Neural progenitor cell (in vitro differentiated cells): Measurements from ENCODE around the gene RNF150. TPM values are rescaled to one million over a fixed set of nuclear protein-coding genes. Genes with fewer than 3 reads are reported as not detected.

ENCODE experiments used
- DNase-seq: peaks from one replicate; pipeline ENCODE4 v3.0.0-alpha.2; 2016; ENCODE audit warnings: low spot score
- H2AFZ ChIP-seq: fragments of 200-600 bp; sonication (generic); replicated peaks from 2 replicates; pipeline ENCODE4 v1.6.1; 2016; ENCODE audit warnings: antibody characterized with exemption
- H3F3A ChIP-seq: fragments of 200-600 bp; sonication (generic); 2 replicates; pipeline ENCODE4 v1.6.1; 2016; ENCODE audit warnings: antibody characterized with exemption, low read depth
- H3K27ac ChIP-seq: fragments of 200-600 bp; sonication (generic); 2 replicates; pipeline ENCODE4 v1.5.1; 2016; ENCODE audit warnings: mild to moderate bottlenecking
- H3K27me3 ChIP-seq: fragments of 200-600 bp; sonication (generic); 2 replicates; pipeline ENCODE4 v1.6.1; 2016; ENCODE audit warnings: mild to moderate bottlenecking, moderate library complexity
- H3K36me3 ChIP-seq: fragments of 200-600 bp; sonication (generic); 2 replicates; pipeline ENCODE4 v1.5.1; 2016
- H3K4me1 ChIP-seq: fragments of 200-600 bp; sonication (generic); 2 replicates; pipeline ENCODE4 v1.6.1; 2016; ENCODE audit warnings: mixed run types
- H3K4me2 ChIP-seq: fragments of 200-600 bp; sonication (generic); 2 replicates; pipeline ENCODE4 v1.6.1; 2016
- H3K4me3 ChIP-seq: fragments of 200-600 bp; sonication (generic); 2 replicates; pipeline ENCODE4 v1.5.1; 2016
- H3K79me2 ChIP-seq: fragments of 200-600 bp; sonication (generic); 2 replicates; pipeline ENCODE4 v1.6.1; 2016; ENCODE audit warnings: low read depth
- H3K9ac ChIP-seq: fragments of 200-600 bp; sonication (generic); 2 replicates; pipeline ENCODE4 v1.6.1; 2016
- H3K9me3 ChIP-seq: fragments of 200-600 bp; sonication (generic); 2 replicates; pipeline ENCODE4 v1.5.1; 2016; ENCODE audit warnings: low read depth
- H4K20me1 ChIP-seq: fragments of 200-600 bp; sonication (generic); 2 replicates; pipeline ENCODE4 v1.6.1; 2016; ENCODE audit warnings: low read depth
- H3K27ac Mint-ChIP-seq: 3 replicates; pipeline ENCODE4 v1.8.0; 2021; ENCODE audit warnings: mixed read lengths
- H3K27me3 Mint-ChIP-seq: 2 replicates; pipeline ENCODE4 v1.8.0; 2022; ENCODE audit warnings: low read depth, mild to moderate bottlenecking, inconsistent platforms, moderate library complexity, mixed read lengths; ENCODE audit not compliant: insufficient read depth
- H3K36me3 Mint-ChIP-seq: 3 replicates; pipeline ENCODE4 v1.8.0; 2021; ENCODE audit warnings: mixed read lengths
- H3K4me1 Mint-ChIP-seq: 3 replicates; pipeline ENCODE4 v1.8.0; 2021; ENCODE audit warnings: mixed read lengths
- H3K4me3 Mint-ChIP-seq: 3 replicates; pipeline ENCODE4 v1.8.0; 2021; ENCODE audit warnings: mild to moderate bottlenecking, moderate library complexity, mixed read lengths
- H3K9me3 Mint-ChIP-seq: 3 replicates; pipeline ENCODE4 v1.8.0; 2020; ENCODE audit warnings: mixed read lengths
- CTCF ChIP-seq: fragments of 200-600 bp; sonication (generic); IDR thresholded peaks from 2 replicates; pipeline ENCODE4 v1.5.1; 2017; ENCODE audit warnings: antibody characterized with exemption, mild to moderate bottlenecking
- EZH2 ChIP-seq: fragments of 200-600 bp; sonication (generic); IDR thresholded peaks from 2 replicates; pipeline ENCODE4 v1.6.1; 2017; ENCODE audit warnings: antibody characterized with exemption, mild to moderate bottlenecking, moderate library complexity
- EZH2phosphoT487 ChIP-seq: fragments of 200-600 bp; sonication (generic); IDR thresholded peaks from 2 replicates; pipeline ENCODE4 v1.6.1; 2017; ENCODE audit warnings: antibody characterized with exemption
- total RNA-seq: library from RNA; depleted of rRNA; stranded (reverse); fragments of >200 nt; gene quantifications from 2 replicates; pipeline ENCODE4 v1.2.3, GENCODE V29; 2015; ENCODE audit warnings: low replicate concordance

RNF150 gene
- total RNA-seq, 1 donor from 2014 or later: 1.4 TPM

- Mint-ChIP-seq H3K27me3 (no peaks in the 10 kb centered on the region), H3K4me1 (peaks cover 2% of the 10 kb centered on the region), H3K9me3 (no peaks in the 10 kb centered on the region), H3K4me3 (no peak overlapping the region), H3K36me3 (peaks cover 5% of the 10 kb centered on the region), H3K27ac (no peak overlapping the region)
- no peak overlapping the region for H3K9ac ChIP-seq
- H3K4me3 ChIP-seq: no peak overlapping the region
- H3K27ac ChIP-seq: no peak overlapping the region
- no peaks in the 10 kb centered on the region for H3K4me1 ChIP-seq
- no peaks in the 10 kb centered on the region for H3K9me3 ChIP-seq
- H4K20me1 ChIP-seq: no peaks in the 10 kb centered on the region
- H3K79me2 ChIP-seq: no peaks in the 10 kb centered on the region
- no peaks in the 10 kb centered on the region for H3K36me3 ChIP-seq
- no peaks in the 10 kb centered on the region for H3K27me3 ChIP-seq
- H3K4me2 ChIP-seq: no peak overlapping the region
- no peak overlapping the region for H2AFZ ChIP-seq
- no peak for DNase-seq
- TF ChIP-seq CTCF (no peak), EZH2 (no peak), EZH2phosphoT487 (no peak)
- H3F3A ChIP-seq: no peaks in the 10 kb centered on the region
These were observed 206.6 kb downstream of the RNF150 start for GRCh38 chr4:140926672-140927071.

GRCh38 chr4:140925417-140925816 lies 207.9 kb downstream of the RNF150 start:
- H3K27me3 ChIP-seq: no peaks in the 10 kb centered on the region
- H2AFZ ChIP-seq: no peak overlapping the region
- H4K20me1 ChIP-seq: no peaks in the 10 kb centered on the region
- no peak for DNase-seq
- no peaks in the 10 kb centered on the region for H3K9me3 ChIP-seq
- no peak overlapping the region for H3K9ac ChIP-seq
- no peaks in the 10 kb centered on the region for H3K4me1 ChIP-seq
- H3K79me2 ChIP-seq: no peaks in the 10 kb centered on the region
- Mint-ChIP-seq H3K4me3 (no peak overlapping the region), H3K4me1 (peaks cover 2% of the 10 kb centered on the region), H3K27ac (no peak overlapping the region), H3K9me3 (no peaks in the 10 kb centered on the region), H3K36me3 (peaks cover 3% of the 10 kb centered on the region), H3K27me3 (no peaks in the 10 kb centered on the region)
- no peak overlapping the region for H3K4me2 ChIP-seq
- H3K4me3 ChIP-seq: no peak overlapping the region
- H3F3A ChIP-seq: no peaks in the 10 kb centered on the region
- no peak overlapping the region for H3K27ac ChIP-seq
- no peaks in the 10 kb centered on the region for H3K36me3 ChIP-seq
- no peak for TF ChIP-seq EZH2phosphoT487
- no peak for TF ChIP-seq CTCF
- no peak for TF ChIP-seq EZH2

- Histone ChIP-seq H3K9me3 (no peaks in the 10 kb centered on the region), H3K27me3 (no peaks in the 10 kb centered on the region), H3K79me2 (no peaks in the 10 kb centered on the region), H3K4me2 (no peak overlapping the region), H3K4me3 (no peak overlapping the region), H3F3A (no peaks in the 10 kb centered on the region), H3K9ac (no peak overlapping the region), H4K20me1 (no peaks in the 10 kb centered on the region), H3K36me3 (no peaks in the 10 kb centered on the region), H3K4me1 (no peaks in the 10 kb centered on the region), H3K27ac (no peak overlapping the region), H2AFZ (no peak overlapping the region)
- TF ChIP-seq EZH2phosphoT487: no peak
- H3K4me1 Mint-ChIP-seq: peaks cover 2% of the 10 kb centered on the region
- DNase-seq: no peak
- no peak overlapping the region for H3K27ac Mint-ChIP-seq
- no peak overlapping the region for H3K4me3 Mint-ChIP-seq
- no peaks in the 10 kb centered on the region for H3K9me3 Mint-ChIP-seq
- no peaks in the 10 kb centered on the region for H3K27me3 Mint-ChIP-seq
- peaks cover 3% of the 10 kb centered on the region for H3K36me3 Mint-ChIP-seq
These were observed 208.4 kb downstream of the RNF150 start for GRCh38 chr4:140924761-140925392.
